ENCODE data around the gene GSTO1.
"Not testable (repeated sequence)": the region's sequence is repeated elsewhere in the genome, so short reads cannot be mapped to it uniquely, and the experiment has no call there.

GSTO1 gene

GRCh38 chr10:104254493-104255310 is at the start of gene GSTO1:
GSTO1 (plus strand) TSS chr10:104254892; CDS start chr10:104254929, 37 bp downstream.
- DNase-seq (ENCODE audit: low spot score): peak; percentile 85

DNA sequence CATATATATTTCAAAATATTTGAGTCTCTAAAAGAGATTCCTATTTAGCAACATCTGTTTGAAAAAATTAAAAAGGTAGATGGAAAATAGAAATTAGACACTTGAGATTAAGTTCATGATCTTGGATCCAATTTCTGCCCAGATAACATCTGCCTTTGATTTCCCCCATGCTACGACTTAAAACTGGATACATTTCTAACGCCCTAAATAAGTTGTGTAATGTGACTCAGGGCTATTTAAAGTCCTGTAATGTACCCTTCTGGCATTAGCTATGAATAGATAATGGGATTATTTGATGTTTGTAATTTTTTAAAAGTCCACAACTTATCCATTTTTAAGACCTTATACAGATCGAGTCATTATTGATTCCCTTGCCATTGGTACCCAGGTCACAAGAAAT is 46.0 kb upstream of the GSTO1 start:
- no peak for DNase-seq (ENCODE audit: low spot score)

DNA sequence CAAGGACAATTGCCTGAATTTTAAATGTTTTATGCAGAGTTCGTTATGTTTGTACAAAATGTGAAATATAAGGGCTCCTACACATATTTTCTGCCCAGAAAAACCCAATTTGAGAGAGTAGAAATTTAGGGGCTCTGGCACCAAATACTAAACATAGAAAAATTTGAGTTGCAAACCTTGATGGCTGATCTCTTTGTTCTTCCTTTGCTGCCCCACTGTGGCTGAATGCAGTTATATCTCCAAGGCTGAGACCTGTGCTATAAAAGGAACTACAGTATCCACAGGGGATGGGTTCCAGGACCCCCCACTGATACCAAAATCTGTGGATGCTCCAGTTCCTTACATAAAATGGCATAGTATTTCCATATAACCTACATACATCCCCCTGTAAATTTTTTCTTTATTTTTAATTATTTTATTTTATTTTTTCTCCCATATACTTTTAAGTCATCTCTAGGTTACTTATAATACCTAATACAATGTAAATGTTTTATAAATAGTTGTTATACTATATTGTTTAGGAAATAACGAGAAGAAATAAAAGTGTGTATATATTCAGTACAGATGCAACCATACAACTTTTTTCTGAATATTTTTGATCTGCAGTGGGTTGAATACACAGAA is 45.0 kb upstream of the GSTO1 start:
- peak; percentile 62 for DNase-seq (ENCODE audit: low spot score)

DNA sequence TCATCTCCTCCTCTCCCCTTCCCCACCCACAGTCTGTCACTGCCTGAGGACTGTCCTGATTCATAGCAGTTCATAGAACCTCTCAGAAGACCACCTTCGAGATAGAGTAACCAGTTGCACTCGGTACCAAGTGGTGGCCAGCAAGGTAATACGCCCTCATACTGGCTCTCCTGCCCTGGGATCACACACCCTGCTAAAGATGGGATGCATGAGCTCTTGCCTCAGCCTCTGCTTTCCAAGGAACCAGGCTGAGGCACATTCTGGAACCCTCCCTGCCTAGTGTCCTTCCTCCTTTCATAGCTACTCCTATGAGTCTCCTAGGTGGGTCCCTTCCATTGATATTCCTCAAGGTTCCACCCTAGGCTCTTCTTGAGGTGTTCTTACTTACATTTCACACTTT is 38.1 kb upstream of the GSTO1 start:
- no peak for DNase-seq (ENCODE audit: low spot score)

DNA sequence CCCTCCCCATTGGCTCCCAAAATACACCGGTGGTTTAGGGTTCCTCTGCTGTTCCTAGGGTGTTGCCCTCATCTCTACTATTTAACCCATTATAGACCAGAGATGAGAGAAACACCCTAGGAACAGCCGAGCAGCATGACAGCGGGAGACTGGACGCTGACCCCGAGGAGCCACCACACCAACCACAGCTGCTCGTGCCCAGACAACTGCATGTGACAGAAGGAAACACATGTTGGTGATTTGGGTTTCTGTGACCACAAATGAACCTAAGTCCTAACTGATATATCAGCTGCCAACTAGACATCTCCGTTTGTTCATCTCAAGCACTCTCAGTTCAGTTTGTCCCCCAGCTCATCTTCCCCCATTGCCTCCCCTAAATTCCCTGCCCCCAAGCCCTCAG is 35.9 kb upstream of the GSTO1 start:
- no peak for DNase-seq (ENCODE audit: low spot score)

GRCh38 chr10:104220522-104220921 is 34.2 kb upstream of the GSTO1 start:
- no peak for DNase-seq (ENCODE audit: low spot score)

DNA sequence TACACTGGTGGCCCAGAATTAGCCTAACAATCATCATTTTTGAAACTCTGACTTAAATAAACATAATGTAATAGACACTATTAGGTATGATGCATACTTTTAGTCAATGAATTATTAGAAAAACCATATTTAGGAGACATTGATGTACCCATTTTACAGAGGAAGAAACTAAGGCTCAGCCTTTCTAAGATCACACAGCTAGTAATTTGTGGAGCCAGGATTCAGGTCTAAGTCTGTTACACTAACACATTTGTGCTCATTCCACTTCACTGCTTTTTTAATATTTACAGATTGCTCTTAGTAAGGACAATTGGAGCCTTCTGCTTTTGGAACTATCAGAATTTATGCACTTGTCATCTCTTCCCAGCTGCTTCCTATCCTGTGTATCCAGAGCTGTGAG is 31.4 kb upstream of the GSTO1 start:
- DNase-seq (ENCODE audit: low spot score): no peak

DNA sequence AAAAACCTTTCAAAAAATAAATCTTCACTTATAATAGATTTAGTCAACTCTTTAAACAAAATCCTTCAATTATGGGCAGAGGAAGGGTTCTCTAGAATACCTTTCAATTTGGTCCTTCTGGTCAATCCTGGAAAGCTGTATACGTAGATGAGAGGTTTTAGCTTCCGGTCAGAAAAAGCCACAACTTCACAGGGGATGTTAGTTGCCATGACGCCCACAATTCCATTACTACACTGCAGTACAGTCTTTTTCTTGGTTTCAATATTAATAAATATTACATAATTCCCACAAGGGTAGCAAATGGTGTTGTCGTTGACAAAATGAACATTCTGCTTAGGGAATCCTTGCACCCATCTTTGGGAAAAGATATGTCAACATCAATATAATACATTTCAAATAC is 24.2 kb upstream of the GSTO1 start:
- no peak for DNase-seq (ENCODE audit: low spot score)

GRCh38 chr10:104231784-104232612 is 22.7 kb upstream of the GSTO1 start, which contains the start of gene CFAP43:
CFAP43 (minus strand) TSS chr10:104232364; CDS start chr10:104232246, 118 bp downstream.
- peak; percentile 100 for DNase-seq (ENCODE audit: low spot score)

DNA sequence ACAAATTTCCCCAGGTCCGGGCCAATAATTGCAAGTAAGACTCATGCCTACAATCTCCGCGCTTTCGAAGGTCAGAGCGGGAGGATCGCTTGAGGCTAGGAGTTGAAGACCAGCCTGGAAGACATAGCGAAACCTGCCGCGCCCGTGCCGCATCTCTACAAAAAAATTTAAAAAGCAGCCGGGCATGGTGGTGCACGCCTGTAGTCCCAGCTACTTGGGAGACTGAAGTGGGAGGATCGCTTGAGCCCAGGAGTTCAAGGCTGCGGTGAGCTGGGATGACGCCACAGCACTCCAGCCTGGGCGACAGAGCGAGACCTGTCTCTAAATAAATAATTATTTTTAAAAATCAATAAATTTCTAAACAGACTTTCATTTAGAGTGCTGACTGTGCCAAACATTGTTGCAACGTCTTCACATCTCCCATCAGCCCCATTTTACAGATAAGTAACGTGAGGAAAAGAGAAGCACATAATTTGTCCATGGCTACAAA is 22.0 kb upstream of the GSTO1 start:
- DNase-seq (ENCODE audit: low spot score): no peak

GRCh38 chr10:104233817-104234216 is 20.9 kb upstream of the GSTO1 start:
- DNase-seq (ENCODE audit: low spot score): no peak

- DNase-seq (ENCODE audit: low spot score): no peak
Measured at GRCh38 chr10:104234934-104235333, 19.8 kb upstream of the GSTO1 start.

DNA sequence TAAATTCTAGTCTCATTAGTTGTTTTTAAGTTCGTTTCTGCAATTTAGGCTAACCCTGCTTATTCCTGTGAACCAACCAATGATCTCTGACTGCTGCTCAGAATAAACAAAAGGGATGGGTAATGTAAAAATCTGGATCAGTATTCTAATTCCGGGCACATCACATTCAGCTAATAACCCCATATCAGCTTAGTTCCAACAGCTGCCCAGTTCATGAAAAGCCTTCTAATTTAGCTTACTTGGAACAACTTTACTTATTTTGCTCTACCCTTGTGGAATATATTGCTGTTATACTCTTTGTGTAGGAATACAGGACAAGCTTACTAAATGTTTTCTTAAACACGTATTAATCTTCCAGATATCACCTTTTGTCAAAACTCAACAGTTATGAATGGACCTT is 18.9 kb upstream of the GSTO1 start:
- DNase-seq (ENCODE audit: low spot score): no peak

DNA sequence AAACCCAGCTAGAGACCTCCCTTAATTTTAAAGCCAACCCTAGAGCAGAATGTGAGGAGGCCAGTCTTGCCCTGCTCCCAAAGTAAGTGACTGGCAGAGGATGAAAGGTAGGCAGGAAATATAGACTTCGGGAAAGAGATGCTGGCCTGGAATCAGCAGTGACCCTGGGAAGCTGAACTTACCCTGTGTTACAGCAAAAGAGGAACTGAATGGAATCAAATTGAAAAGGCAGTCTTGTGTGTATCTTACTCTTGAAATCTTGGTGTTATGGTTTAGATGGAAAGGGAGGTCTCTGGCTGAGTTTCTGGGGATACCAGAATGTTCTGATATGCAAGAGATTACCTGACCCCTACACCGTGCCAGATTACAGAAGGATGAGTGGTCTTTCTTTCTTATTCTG is 14.6 kb upstream of the GSTO1 start:
- DNase-seq (ENCODE audit: low spot score): no peak

DNA sequence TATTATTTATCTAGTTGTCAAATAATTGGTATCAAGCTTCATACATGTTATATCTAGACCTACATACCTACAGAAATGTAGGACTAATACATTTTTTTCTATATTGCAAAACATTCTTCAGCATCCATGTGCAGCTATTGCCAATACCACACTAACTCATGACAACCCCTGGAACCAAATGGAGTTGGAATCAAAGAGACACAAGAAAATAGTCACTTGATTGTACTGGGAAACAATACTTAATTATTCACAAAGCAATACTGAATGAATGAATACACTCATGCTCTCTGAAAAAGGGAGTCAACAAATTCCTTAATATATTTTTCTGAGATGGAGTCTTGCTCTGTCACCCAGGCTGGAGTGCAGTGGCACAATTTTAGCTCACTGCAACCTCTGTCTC is 12.1 kb upstream of the GSTO1 start:
- DNase-seq (ENCODE audit: low spot score): no peak

GRCh38 chr10:104243009-104243408 is 11.7 kb upstream of the GSTO1 start:
- not testable (repeated sequence) for DNase-seq (ENCODE audit: low spot score)

DNA sequence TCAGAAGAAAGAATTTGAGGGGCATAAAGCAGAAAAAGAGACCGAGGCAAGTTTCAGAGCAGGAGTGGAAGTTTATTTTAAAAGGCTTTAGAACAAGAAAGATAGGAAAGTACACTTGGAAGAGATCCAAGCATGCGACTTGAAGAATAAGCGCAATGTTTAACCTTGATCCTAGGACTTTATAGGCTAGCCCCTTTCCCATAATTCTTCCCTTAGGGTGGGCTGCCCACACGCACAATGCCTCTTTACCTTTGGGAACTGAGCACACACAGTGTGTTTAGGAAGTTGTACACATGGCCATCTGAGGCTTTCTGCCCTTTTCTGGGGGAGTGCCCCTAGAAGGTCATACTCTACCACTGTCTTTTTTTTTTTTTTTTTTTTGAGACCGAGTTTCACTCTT is 11.2 kb upstream of the GSTO1 start:
- no peak for DNase-seq (ENCODE audit: low spot score)

GRCh38 chr10:104245066-104245632 is 9.5 kb upstream of the GSTO1 start:
- DNase-seq (ENCODE audit: low spot score): no peak

- peak; percentile 34 for DNase-seq (ENCODE audit: low spot score)
Measured at GRCh38 chr10:104246976-104247375, 7.7 kb upstream of the GSTO1 start.

DNA sequence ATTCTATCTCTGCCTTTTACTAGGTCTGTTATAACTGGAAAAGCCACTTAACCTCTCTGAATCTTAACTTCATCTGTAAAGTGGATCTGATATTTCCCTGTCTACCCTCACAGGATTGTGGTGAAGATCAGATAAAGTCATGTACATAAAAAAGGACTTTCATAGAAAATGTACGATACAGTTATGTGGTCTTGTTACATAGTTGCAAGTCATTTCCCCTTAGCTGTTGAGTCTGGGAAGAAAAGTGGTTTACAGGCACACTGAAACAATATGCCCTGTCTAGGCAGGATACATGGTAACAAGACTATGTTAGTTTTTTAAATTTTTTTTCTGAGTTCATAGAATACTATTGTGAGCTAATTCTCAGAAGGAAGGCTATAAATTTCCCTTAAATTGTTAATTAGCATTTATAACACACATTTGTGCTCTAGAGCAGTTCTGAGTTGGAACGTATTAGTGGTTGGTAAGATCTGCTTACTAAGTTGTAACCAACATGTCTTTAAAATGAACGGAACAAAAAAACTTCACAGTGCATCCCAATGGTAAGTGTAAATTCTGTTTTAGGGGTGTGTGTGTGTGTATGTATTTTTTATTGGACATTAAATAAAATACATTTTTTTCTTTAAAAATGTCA is 7.1 kb upstream of the GSTO1 start:
- no peak for DNase-seq (ENCODE audit: low spot score)

- DNase-seq (ENCODE audit: low spot score): not testable (repeated sequence)
Measured at GRCh38 chr10:104248931-104249330, 5.8 kb upstream of the GSTO1 start.

DNA sequence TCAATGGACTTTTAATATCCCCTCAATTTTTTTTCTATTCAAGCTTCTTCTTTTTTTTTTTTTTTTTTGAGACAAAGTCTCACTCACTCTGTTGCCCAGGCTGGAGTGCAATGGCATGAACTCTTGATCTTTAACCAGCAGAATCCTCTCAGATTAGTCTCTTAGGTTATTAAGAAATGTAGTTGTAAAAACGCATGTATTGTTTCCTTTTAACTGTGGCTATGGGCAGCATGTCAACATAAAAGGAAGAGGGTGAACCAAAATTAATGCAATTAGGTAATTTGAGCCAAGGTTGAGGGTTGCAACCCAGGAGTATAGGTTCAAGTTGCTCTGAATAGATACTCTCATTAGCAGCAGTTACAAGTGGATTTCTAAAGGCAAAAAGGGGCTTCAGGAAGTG is 4.3 kb upstream of the GSTO1 start:
- no peak for DNase-seq (ENCODE audit: low spot score)

All from AG08395 (cell line).